K562 (cell line): ENCODE data around the gene UBASH3A. TPM values are rescaled to one million over a fixed set of nuclear protein-coding genes. Genes with fewer than 3 reads are reported as not detected.

Source experiments
- ATAC-seq: fragments of 200-7000 bp; cut with Tn5 transposase; 3 replicates; pipeline ENCODE4 v1.9.1; 2020; ENCODE audit warnings: moderate library complexity
- BruUV-seq: library from RNA; stranded (reverse); fragments of 400-500 nt; replicated peaks from 2 replicates; lab custom pipeline; 2021; lab: Mats Ljungman, UMichigan
- CTCF ChIA-PET: fragments of 300-600 bp; formaldehyde crosslinking; extraction: SDS; loops from one replicate; lab custom pipeline; 2021; ENCODE audit warnings: low intra/inter-chr PET ratio; lab: Yijun Ruan, JAX
- POLR2A ChIA-PET: fragments of 300-600, 350-650 bp; sonication (Branson Sonifier 250); formaldehyde crosslinking; extraction: SDS; loops from one replicate; lab custom pipeline; 2021; ENCODE audit warnings: antibody characterized with exemption, inconsistent platforms; lab: Yijun Ruan, JAX
- DNase-seq, 4 experiments: peaks; one replicate each; pipeline versions ENCODE4 v3.0.0 to v3.0.0-alpha.2; 2011 to 2018; ENCODE audit warnings: low spot score in 3 of 4, mixed read lengths in 3 of 4; ENCODE audit errors: extremely low read depth in 1 of 4
- FAIRE-seq: peaks from 2 replicates; lab custom pipeline; 2011; peaks lifted over from hg19 to GRCh38; lab: Jason Lieb, UNC
- H2AFZ ChIP-seq: 2 replicates; pipeline ENCODE4 v1.6.0; 2011; ENCODE audit warnings: low read depth, low read length, control low read depth, inconsistent platforms
- H3K27ac ChIP-seq: fragments of 200-600 bp; 3 replicates; pipeline ENCODE4 v1.8.0; 2011; ENCODE audit warnings: low read depth, mild to moderate bottlenecking, control low read depth, inconsistent platforms, low read length, moderate library complexity, mixed read lengths; ENCODE audit errors: extremely low read depth
- H3K27me3 ChIP-seq, 2 experiments: fragments of 300-600 bp in 1 of 2; 2 replicates in 1 of 2; 3 replicates in 1 of 2; pipeline versions ENCODE4 v1.6.0 to v1.8.0; 2011; ENCODE audit warnings: inconsistent platforms in 2 of 2, low read length in 2 of 2, mild to moderate bottlenecking in 1 of 2, mixed read lengths in 1 of 2, moderate library complexity in 1 of 2; ENCODE audit not compliant: control insufficient read depth in 2 of 2, insufficient read depth in 2 of 2
- H3K36me3 ChIP-seq: fragments of 300-600 bp; 3 replicates; pipeline ENCODE4 v1.8.0; 2011; ENCODE audit warnings: mild to moderate bottlenecking, low read length, inconsistent platforms; ENCODE audit not compliant: control insufficient read depth, insufficient read depth
- H3K4me1 ChIP-seq, 2 experiments: fragments of 200-600 bp in 1 of 2; replicated peaks in 1 of 2; 2 replicates in 1 of 2; 3 replicates in 1 of 2; pipeline versions ENCODE4 v1.5.1 to v1.8.0; 2011; ENCODE audit warnings: inconsistent platforms in 2 of 2, low read length in 2 of 2, mild to moderate bottlenecking in 1 of 2, mixed read lengths in 1 of 2, moderate library complexity in 1 of 2; ENCODE audit not compliant: control insufficient read depth in 2 of 2, insufficient read depth in 2 of 2
- H3K4me2 ChIP-seq: 2 replicates; pipeline ENCODE4 v1.6.1; 2011; ENCODE audit warnings: low read length, control low read depth, inconsistent platforms, mixed read lengths; ENCODE audit not compliant: insufficient read depth
- H3K4me3 ChIP-seq: fragments of 200-600 bp; sonication (generic), shearing (Covaris generic); 2 replicates; pipeline ENCODE4 v1.5.1; 2016; ENCODE audit warnings: control low read depth, inconsistent platforms
- H3K79me2 ChIP-seq: fragments of 200-600 bp; 3 replicates; pipeline ENCODE4 v1.8.0; 2011; ENCODE audit warnings: low read length, inconsistent platforms; ENCODE audit not compliant: control insufficient read depth, insufficient read depth
- H3K9ac ChIP-seq, 2 experiments: 2 replicates each; pipeline versions ENCODE4 v1.6.0 to v1.6.1; 2011; ENCODE audit warnings: low read depth in 2 of 2, low read length in 2 of 2, control low read depth in 1 of 2, inconsistent platforms in 1 of 2, mild to moderate bottlenecking in 1 of 2, mixed read lengths in 1 of 2; ENCODE audit not compliant: insufficient read depth in 1 of 2
- H3K9me1 ChIP-seq: one replicate; pipeline ENCODE4 v1.6.0; 2011; ENCODE audit warnings: inconsistent platforms, mild to moderate bottlenecking, low read length, moderate library complexity; ENCODE audit not compliant: control insufficient read depth, insufficient read depth
- H3K9me3 ChIP-seq: replicated peaks from 2 replicates; pipeline ENCODE4 v1.5.1; 2011; ENCODE audit warnings: low read depth, low read length, inconsistent platforms; ENCODE audit not compliant: control insufficient read depth, insufficient read depth
- H4K20me1 ChIP-seq: replicated peaks from 2 replicates; pipeline ENCODE4 v1.6.1; 2011; ENCODE audit warnings: low read length, inconsistent platforms, mixed read lengths; ENCODE audit not compliant: control insufficient read depth, insufficient read depth
- CBX3 ChIP-seq, 2 experiments: IDR thresholded peaks; 1 replicate in 1 of 2; 2 replicates in 1 of 2; pipeline ENCODE4 v1.6.1; 2012; ENCODE audit warnings: inconsistent platforms in 2 of 2, low read length in 2 of 2, borderline replicate concordance in 1 of 2, control low read depth in 1 of 2
- HNRNPLL ChIP-seq: fragments of 200-400 bp; formaldehyde crosslinking; IDR thresholded peaks from 2 replicates; pipeline ENCODE4 v1.6.1; 2017; ENCODE audit warnings: low read length, low read depth, mild to moderate bottlenecking; ENCODE audit not compliant: poor library complexity, severe bottlenecking
- MAFK ChIP-seq: IDR thresholded peaks from 2 replicates; pipeline ENCODE4 v1.6.1; 2011; ENCODE audit warnings: low read length, improper control_type of control experiment
- MAX ChIP-seq: sonication (generic); formaldehyde crosslinking; IDR thresholded peaks from 2 replicates; pipeline ENCODE4 v1.9.0; 2022; ENCODE audit warnings: mild to moderate bottlenecking, missing genetic modification reagents
- MITF ChIP-seq: IDR thresholded peaks from 2 replicates; pipeline ENCODE4 v1.6.1; 2014; ENCODE audit warnings: antibody characterized with exemption
- NR4A1 ChIP-seq, 2 experiments: fragments of 250-450 bp in 1 of 2; fragments of 450-650 bp in 1 of 2; sonication (Bioruptor Pico) in 1 of 2; IDR thresholded peaks; 2 replicates each; pipeline versions ENCODE4 v1.4.0 to v1.6.1; 2016 to 2020; ENCODE audit warnings: mild to moderate bottlenecking in 2 of 2, missing compliant biosample characterization in 1 of 2, missing genetic modification characterization in 1 of 2, moderate library complexity in 1 of 2
- RBM25 ChIP-seq: fragments of 200-400 bp; formaldehyde crosslinking; IDR thresholded peaks from 2 replicates; pipeline ENCODE4 v1.6.1; 2018; ENCODE audit warnings: low read length, low read depth, moderate library complexity; ENCODE audit not compliant: severe bottlenecking
- SRSF3 ChIP-seq: fragments of 200-400 bp; formaldehyde crosslinking; IDR thresholded peaks from 2 replicates; pipeline ENCODE4 v1.6.1; 2016; ENCODE audit warnings: mild to moderate bottlenecking, low read length, moderate library complexity; ENCODE audit not compliant: insufficient read depth
- TCF7L2 ChIP-seq: fragments of 150-350 bp; IDR thresholded peaks from 2 replicates; pipeline ENCODE4 v1.6.1; 2016; ENCODE audit warnings: low read depth, mild to moderate bottlenecking, low read length, moderate library complexity
- TEAD4 ChIP-seq, 2 experiments: sonication (generic) in 1 of 2; formaldehyde crosslinking in 1 of 2; IDR thresholded peaks; 2 replicates each; pipeline versions ENCODE4 v1.6.1 to v1.8.0; 2012 to 2022; ENCODE audit warnings: borderline replicate concordance in 1 of 2, inconsistent platforms in 1 of 2, low read length in 1 of 2, mild to moderate bottlenecking in 1 of 2, missing genetic modification reagents in 1 of 2
- ZBTB33 ChIP-seq: sonication (generic); formaldehyde crosslinking; IDR thresholded peaks from 2 replicates; pipeline ENCODE4 v1.8.1; 2023; ENCODE audit warnings: mild to moderate bottlenecking, missing genetic modification reagents
- ZNF644 ChIP-seq: fragments of 200-800 bp; sonication (Bioruptor generic); IDR thresholded peaks from 2 replicates; pipeline ENCODE4 v1.6.1; 2016; ENCODE audit warnings: low read depth, missing genetic modification characterization, missing compliant biosample characterization
- ZNF717 ChIP-seq: fragments of 250-450 bp; sonication (Bioruptor Pico); IDR thresholded peaks from 2 replicates; pipeline ENCODE4 v1.5.0; 2021
- WGBS: fragments of 100-300 bp; shearing (Covaris generic); methylation state at CpG from one replicate; pipeline ENCODE4 v1.1.6; 2016; ENCODE audit warnings: low coverage, mixed read lengths; ENCODE audit not compliant: insufficient coverage; ENCODE audit errors: missing lambda C conversion rate; 5-methylcytosine and 5-hydroxymethylcytosine counted together
- in situ Hi-C: fragments of 300-500 bp; cut with MboI; formaldehyde crosslinking; loops from 4 replicates; pipeline ENCODE4 v1.15.0; 2018; ENCODE audit warnings: inconsistent platforms, mixed read lengths
- intact Hi-C: fragments of 100-400 bp; cut with micrococcal nuclease; formaldehyde crosslinking; loops from 2 replicates; pipeline ENCODE4 v1.14.2; 2022
- polyA plus RNA-seq, 8 experiments: library from polyadenylated mRNA; depleted of rRNA in 4 of 8; stranded (reverse) in 5 of 8; unstranded in 3 of 8; fragments of >200 nt; fragmentation: Nextera tagmentation in 2 of 8; fragmentation: Illumina TruSeq in 1 of 8; extraction: Ambion mirVana in 2 of 8; extraction: Trizol in 1 of 8; gene quantifications; 2 replicates each; pipeline versions ENCODE4 v1.2.1 to v1.2.3, GENCODE V29; 2011 to 2014; ENCODE audit warnings: inconsistent platforms in 1 of 8, missing spikeins in 1 of 8
- total RNA-seq, 7 experiments: library from RNA; depleted of rRNA in 6 of 7; stranded (reverse); fragments of >200 nt in 6 of 7; fragmentation: Illumina TruSeq in 2 of 7; extraction: Trizol in 2 of 7; gene quantifications; 2 replicates each; pipeline versions ENCODE4 v1.2.1 to v1.2.3, GENCODE V29; 2011 to 2021; ENCODE audit warnings: low replicate concordance in 1 of 7

UBASH3A gene
- total and polyA plus RNA-seq, 9 of the 15 experiments (the other 6 are each of a cell fraction or from before 2014, with no cell fraction given): 0.23 to 1.8 (median 1.1) TPM

GRCh38 chr21:42406201-42406621 is 2.5 kb downstream of the UBASH3A start:
- CTCF ChIA-PET: no interaction called here

GRCh38 chr21:42406866-42407265 is 3.2 kb downstream of the UBASH3A start:
- DNase-seq (no peak), ATAC-seq (no peak), FAIRE-seq (no peak)
- Histone ChIP-seq H3K36me3 (peaks cover 4% of the 10 kb centered on the region; the same call in 2 of the 3 replicates), H3K4me1 (peaks cover 32 to 41% of the 10 kb centered on the region in 2 experiments), H3K9me1 (no peaks in the 10 kb centered on the region), H4K20me1 (no peaks in the 10 kb centered on the region; the same call in 1 of the 2 replicates), H3K4me2 (no peak overlapping the region), H2AFZ (no peak overlapping the region), H3K9ac (no peak overlapping the region), H3K27ac (no peak overlapping the region), H3K79me2 (no peaks in the 10 kb centered on the region), H3K4me3 (no peak overlapping the region), H3K27me3 (no peaks in the 10 kb centered on the region), H3K9me3 (no peaks in the 10 kb centered on the region)
- intact Hi-C loops (no loop called here), in situ Hi-C loops (no loop called here)
- ChIA-PET CTCF (no interaction called here), POLR2A (no interaction called here)
- 60% methylated on average over 7 of the region's 7 CpGs for WGBS
- no TSS peak for BruUV-seq
- TF ChIP-seq NR4A1 (CRISPR knock-in tag; IDR thresholded peaks at IDR 0.05) (no peak), NR4A1 (tag; IDR thresholded peaks at IDR 0.05) (no peak), MAFK (no peak), ZNF644 (tag) (no peak), RBM25 (no peak), HNRNPLL (no peak), CBX3 (IDR thresholded peaks at IDR 0.05; ENCODE audit: borderline replicate concordance in 1 of 2, low read length in 2 of 2) (no peak), MITF (no peak), ZBTB33 (CRISPR knock-in tag) (no peak), MAX (CRISPR knock-in tag) (no peak)

More at GRCh38 chr21:42406201-42406621, 2.5 kb downstream of the UBASH3A start:
- Histone ChIP-seq H3K4me1 (peaks cover 36% of the 10 kb centered on the region in 2 experiments), H3K9me3 (no peaks in the 10 kb centered on the region), H2AFZ (no peak overlapping the region), H3K4me3 (no peak overlapping the region), H3K4me2 (no peak overlapping the region), H3K27ac (no peak overlapping the region), H3K79me2 (no peaks in the 10 kb centered on the region), H3K36me3 (peaks cover 2% of the 10 kb centered on the region; the same call in 2 of the 3 replicates)
- in situ Hi-C loops (no loop called here), intact Hi-C loops (no loop called here)
- POLR2A ChIA-PET: no interaction called here
- no peak for TF ChIP-seq TCF7L2
- no peak for TF ChIP-seq TEAD4 (IDR thresholded peaks at IDR 0.05; ENCODE audit: low read length)
- TF ChIP-seq TEAD4 (CRISPR knock-in tag; IDR thresholded peaks at IDR 0.05; ENCODE audit: borderline replicate concordance): no peak
- no peak for TF ChIP-seq ZNF717 (CRISPR knock-in tag)
- TF ChIP-seq SRSF3: no peak
- TF ChIP-seq, all 486 proteins: peak for 0
- H3K27me3 ChIP-seq: no peaks in the 10 kb centered on the region
- no peak overlapping the region for H3K9ac ChIP-seq
- FAIRE-seq (no peak), DNase-seq (no peak), ATAC-seq (no peak)
- H4K20me1 ChIP-seq: no peaks in the 10 kb centered on the region; the same call in 1 of the 2 replicates
- BruUV-seq: no TSS peak
- 73% methylated on average over 7 of the region's 10 CpGs for WGBS
- no peaks in the 10 kb centered on the region for H3K9me1 ChIP-seq
